Mesendoderm (in vitro differentiated cells): ENCODE measurements around the gene DLG1.

ENCODE experiments used
- DNase-seq: peaks from one replicate; pipeline ENCODE4 v3.0.0; 2013
- H2AK5ac ChIP-seq: 2 replicates; pipeline ENCODE4 v1.6.1; 2013; ENCODE audit warnings: low read length, inconsistent platforms
- H2BK120ac ChIP-seq: 2 replicates; pipeline ENCODE4 v1.6.1; 2013; ENCODE audit warnings: low read depth, mild to moderate bottlenecking, low read length, moderate library complexity, mixed read lengths
- H2BK15ac ChIP-seq: replicated peaks from 2 replicates; pipeline ENCODE4 v1.6.1; 2013; ENCODE audit warnings: low read depth, mild to moderate bottlenecking, moderate library complexity
- H2BK5ac ChIP-seq: 2 replicates; pipeline ENCODE4 v1.6.1; 2013; ENCODE audit warnings: low read length, inconsistent platforms
- H3K18ac ChIP-seq: 2 replicates; pipeline ENCODE4 v1.6.1; 2013; ENCODE audit warnings: mild to moderate bottlenecking, low read length, mixed read lengths
- H3K23ac ChIP-seq: one replicate; pipeline ENCODE4 v1.6.1; 2013; ENCODE audit warnings: low read length
- H3K27ac ChIP-seq: 2 replicates; pipeline ENCODE4 v1.5.1; 2013; ENCODE audit warnings: low read depth, mild to moderate bottlenecking, inconsistent platforms, low read length, moderate library complexity
- H3K27me3 ChIP-seq: 2 replicates; pipeline ENCODE4 v1.6.1; 2013; ENCODE audit warnings: low read length, control low read depth, mild to moderate bottlenecking, inconsistent platforms; ENCODE audit not compliant: insufficient read depth, poor library complexity
- H3K36me3 ChIP-seq: 2 replicates; pipeline ENCODE4 v1.6.1; 2013; ENCODE audit warnings: low read length, inconsistent platforms; ENCODE audit not compliant: control insufficient read depth, insufficient read depth
- H3K4ac ChIP-seq: one replicate; pipeline ENCODE4 v1.6.1; 2013; ENCODE audit warnings: low read depth, mild to moderate bottlenecking, low read length, moderate library complexity
- H3K4me1 ChIP-seq: 2 replicates; pipeline ENCODE4 v1.6.1; 2013; ENCODE audit warnings: low read depth, low read length, inconsistent platforms; ENCODE audit not compliant: control insufficient read depth
- H3K4me2 ChIP-seq: 2 replicates; pipeline ENCODE4 v1.6.1; 2013; ENCODE audit warnings: low read length
- H3K4me3 ChIP-seq: 2 replicates; pipeline ENCODE4 v1.5.1; 2013; ENCODE audit warnings: mild to moderate bottlenecking, low read length
- H3K56ac ChIP-seq: one replicate; pipeline ENCODE4 v1.6.1; 2013; ENCODE audit warnings: low read length
- H3K79me1 ChIP-seq: 2 replicates; pipeline ENCODE4 v1.6.1; 2013; ENCODE audit warnings: low read length, inconsistent platforms
- H3K79me2 ChIP-seq: 2 replicates; pipeline ENCODE4 v1.6.1; 2013; ENCODE audit warnings: mild to moderate bottlenecking, low read length; ENCODE audit not compliant: control insufficient read depth, insufficient read depth
- H3K9ac ChIP-seq: 2 replicates; pipeline ENCODE4 v1.6.1; 2013; ENCODE audit warnings: low read length, inconsistent platforms
- H4K5ac ChIP-seq: one replicate; pipeline ENCODE4 v1.6.1; 2013; ENCODE audit warnings: low read length
- H4K8ac ChIP-seq: one replicate; pipeline ENCODE4 v1.6.1; 2013; ENCODE audit warnings: low read depth, mild to moderate bottlenecking, control low read depth, low read length, moderate library complexity
- WGBS: extraction: QIAGEN DNeasy Blood & Tissue Kit; methylation state at CpG from one replicate; pipeline ENCODE4 v1.1.7; 2013; ENCODE audit warnings: low lambda C conversion rate, missing lambda C conversion rate; ENCODE audit not compliant: insufficient coverage; ENCODE audit errors: extremely low coverage; 5-methylcytosine and 5-hydroxymethylcytosine counted together

Gene DLG1

GRCh38 chr3:196998966-196999760, 299.2 kb downstream of the DLG1 start:
- H3K27me3 ChIP-seq, result peaks cover under 1% of the 10 kb centered on the region
- no peak overlapping the region for H2BK120ac ChIP-seq
- no peaks in the 10 kb centered on the region for H3K79me2 ChIP-seq
- no peak overlapping the region for H3K4me2 ChIP-seq
- no peak overlapping the region for H2BK5ac ChIP-seq
- DNase-seq, result no peak
- H3K18ac ChIP-seq, result no peak overlapping the region
- H3K4ac ChIP-seq, result no peak overlapping the region
- no peak overlapping the region for H3K9ac ChIP-seq
- WGBS, result no CpG with 5 or more reads among the region's 21 CpGs
- no peak overlapping the region for H2BK15ac ChIP-seq
- H3K4me1 ChIP-seq, result no peaks in the 10 kb centered on the region
- H3K56ac ChIP-seq, result no peak overlapping the region
- H3K79me1 ChIP-seq, result no peaks in the 10 kb centered on the region
- no peak overlapping the region for H3K27ac ChIP-seq
- no peak overlapping the region for H4K5ac ChIP-seq
- no peak overlapping the region for H3K4me3 ChIP-seq
- H3K36me3 ChIP-seq, result no peaks in the 10 kb centered on the region
- no peak overlapping the region for H4K8ac ChIP-seq
- H2AK5ac ChIP-seq, result no peak overlapping the region
- H3K23ac ChIP-seq, result no peak overlapping the region

GRCh38 chr3:196997311-196997710, 301.1 kb downstream of the DLG1 start:
- no peak overlapping the region for H3K56ac ChIP-seq
- no peaks in the 10 kb centered on the region for H3K36me3 ChIP-seq
- no peaks in the 10 kb centered on the region for H3K27me3 ChIP-seq
- H3K4me1 ChIP-seq, result no peaks in the 10 kb centered on the region
- no peak overlapping the region for H4K8ac ChIP-seq
- no peaks in the 10 kb centered on the region for H3K79me2 ChIP-seq
- no peak overlapping the region for H3K23ac ChIP-seq
- no peaks in the 10 kb centered on the region for H3K79me1 ChIP-seq
- no peak overlapping the region for H3K4ac ChIP-seq
- no peak overlapping the region for H3K9ac ChIP-seq
- H3K18ac ChIP-seq, result no peak overlapping the region
- H3K4me2 ChIP-seq, result no peak overlapping the region
- no peak overlapping the region for H2AK5ac ChIP-seq
- no peak overlapping the region for H2BK15ac ChIP-seq
- no peak overlapping the region for H2BK5ac ChIP-seq
- DNase-seq, result no peak
- no peak overlapping the region for H2BK120ac ChIP-seq
- no peak overlapping the region for H3K27ac ChIP-seq
- no CpG with 5 or more reads among the region's 15 CpGs for WGBS
- no peak overlapping the region for H3K4me3 ChIP-seq
- H4K5ac ChIP-seq, result no peak overlapping the region

GRCh38 chr3:196996454-196997265, 301.8 kb downstream of the DLG1 start:
- H3K79me1 ChIP-seq, result no peaks in the 10 kb centered on the region
- H2BK120ac ChIP-seq, result no peak overlapping the region
- H2BK5ac ChIP-seq, result no peak overlapping the region
- no peak overlapping the region for H2BK15ac ChIP-seq
- H3K9ac ChIP-seq, result no peak overlapping the region
- H4K5ac ChIP-seq, result no peak overlapping the region
- H3K4ac ChIP-seq, result no peak overlapping the region
- no peak overlapping the region for H3K18ac ChIP-seq
- no peak overlapping the region for H3K27ac ChIP-seq
- no peak overlapping the region for H2AK5ac ChIP-seq
- H3K4me2 ChIP-seq, result no peak overlapping the region
- H3K23ac ChIP-seq, result no peak overlapping the region
- no peaks in the 10 kb centered on the region for H3K36me3 ChIP-seq
- no peaks in the 10 kb centered on the region for H3K4me1 ChIP-seq
- no CpG with 5 or more reads among the region's 17 CpGs for WGBS
- no peak overlapping the region for H4K8ac ChIP-seq
- no peak overlapping the region for H3K4me3 ChIP-seq
- DNase-seq, result no peak
- no peak overlapping the region for H3K56ac ChIP-seq
- H3K27me3 ChIP-seq, result no peaks in the 10 kb centered on the region
- H3K79me2 ChIP-seq, result no peaks in the 10 kb centered on the region

- no peak overlapping the region for H2BK15ac ChIP-seq
- no peak overlapping the region for H3K9ac ChIP-seq
- no peak overlapping the region for H4K5ac ChIP-seq
- no peak overlapping the region for H3K18ac ChIP-seq
- H3K4me3 ChIP-seq, result no peak overlapping the region
- no peak overlapping the region for H2AK5ac ChIP-seq
- no CpG with 5 or more reads among the region's 14 CpGs for WGBS
- no peak overlapping the region for H3K23ac ChIP-seq
- no peak overlapping the region for H2BK5ac ChIP-seq
- no peak overlapping the region for H3K56ac ChIP-seq
- H3K79me2 ChIP-seq, result no peaks in the 10 kb centered on the region
- H3K36me3 ChIP-seq, result no peaks in the 10 kb centered on the region
- no peak overlapping the region for H3K4ac ChIP-seq
- no peaks in the 10 kb centered on the region for H3K4me1 ChIP-seq
- H2BK120ac ChIP-seq, result no peak overlapping the region
- no peak overlapping the region for H3K4me2 ChIP-seq
- DNase-seq, result no peak
- H3K27me3 ChIP-seq, result no peaks in the 10 kb centered on the region
- H3K27ac ChIP-seq, result no peak overlapping the region
- H3K79me1 ChIP-seq, result no peaks in the 10 kb centered on the region
- H4K8ac ChIP-seq, result no peak overlapping the region
Measured at GRCh38 chr3:196995646-196996355, 302.6 kb downstream of the DLG1 start.

GRCh38 chr3:196995027-196995426, 303.4 kb downstream of the DLG1 start:
- no peaks in the 10 kb centered on the region for H3K79me2 ChIP-seq
- no peak overlapping the region for H3K4ac ChIP-seq
- H3K36me3 ChIP-seq, result no peaks in the 10 kb centered on the region
- no peak overlapping the region for H3K4me3 ChIP-seq
- no peaks in the 10 kb centered on the region for H3K4me1 ChIP-seq
- no CpG with 5 or more reads among the region's 19 CpGs for WGBS
- H2BK5ac ChIP-seq, result no peak overlapping the region
- H2BK15ac ChIP-seq, result no peak overlapping the region
- no peak overlapping the region for H2AK5ac ChIP-seq
- H3K27ac ChIP-seq, result no peak overlapping the region
- no peaks in the 10 kb centered on the region for H3K27me3 ChIP-seq
- no peak overlapping the region for H4K8ac ChIP-seq
- no peak overlapping the region for H4K5ac ChIP-seq
- no peak overlapping the region for H3K56ac ChIP-seq
- H2BK120ac ChIP-seq, result no peak overlapping the region
- no peak overlapping the region for H3K4me2 ChIP-seq
- no peak for DNase-seq
- H3K9ac ChIP-seq, result no peak overlapping the region
- no peaks in the 10 kb centered on the region for H3K79me1 ChIP-seq
- H3K23ac ChIP-seq, result no peak overlapping the region
- no peak overlapping the region for H3K18ac ChIP-seq
